H1 (cell line): ENCODE results near the gene GPRASP2. TPM values are rescaled to one million over a fixed set of nuclear protein-coding genes. Genes with fewer than 3 reads are reported as not detected.

Experiments used
- CTCF ChIA-PET: fragments of 300-600 bp; sonication (Branson Sonifier 250); formaldehyde crosslinking; loops from one replicate; lab custom pipeline; 2021; ENCODE audit not compliant: partially characterized antibody; lab: Charles Lee
- POLR2A ChIA-PET: fragments of 300-600 bp; sonication (Branson Sonifier 250); formaldehyde crosslinking; loops from one replicate; lab custom pipeline; 2021; ENCODE audit warnings: inconsistent platforms; ENCODE audit not compliant: partially characterized antibody; lab: Charles Lee
- DNase-seq, 2 experiments: peaks; one replicate each; pipeline versions ENCODE4 v3.0.0 to v3.0.0-alpha.2; 2010 to 2022; ENCODE audit warnings: low spot score in 2 of 2, low read depth in 1 of 2, mixed read lengths in 1 of 2
- FAIRE-seq: peaks from 2 replicates; lab custom pipeline; 2011; peaks lifted over from hg19 to GRCh38; lab: Jason Lieb, UNC
- H2AFZ ChIP-seq: 2 replicates; pipeline ENCODE4 v1.8.1; 2012; ENCODE audit warnings: low read length, inconsistent platforms
- H2AK5ac ChIP-seq: 2 replicates; pipeline ENCODE4 v1.6.1; 2013; ENCODE audit warnings: low read depth, low read length
- H2BK120ac ChIP-seq: replicated peaks from 2 replicates; pipeline ENCODE3; 2013; ENCODE audit warnings: low read depth, low read length, inconsistent platforms
- H2BK12ac ChIP-seq: 2 replicates; pipeline ENCODE4 v1.6.1; 2013; ENCODE audit warnings: low read depth, low read length
- H2BK15ac ChIP-seq: 2 replicates; pipeline ENCODE4 v1.6.1; 2013; ENCODE audit warnings: low read length
- H2BK20ac ChIP-seq: 2 replicates; pipeline ENCODE4 v1.6.1; 2013; ENCODE audit warnings: low read length
- H2BK5ac ChIP-seq: 2 replicates; pipeline ENCODE4 v1.6.1; 2013; ENCODE audit warnings: low read depth, low read length
- H3K14ac ChIP-seq: 2 replicates; pipeline ENCODE4 v1.6.1; 2013; ENCODE audit warnings: inconsistent platforms; ENCODE audit not compliant: insufficient read length
- H3K18ac ChIP-seq: 2 replicates; pipeline ENCODE4 v1.6.1; 2013; ENCODE audit warnings: low read length; ENCODE audit errors: extremely low read depth
- H3K23ac ChIP-seq: 2 replicates; pipeline ENCODE4 v1.6.1; 2013; ENCODE audit warnings: inconsistent platforms; ENCODE audit not compliant: insufficient read length
- H3K23me2 ChIP-seq: 2 replicates; pipeline ENCODE4 v1.6.1; 2013; ENCODE audit warnings: low read depth, low read length
- H3K27ac ChIP-seq: 2 replicates; pipeline ENCODE4 v1.6.1; 2011; ENCODE audit warnings: low read depth, low read length, inconsistent platforms
- H3K27me3 ChIP-seq, 4 experiments: replicated peaks in 1 of 4; 1 replicate in 1 of 4; 2 replicates in 3 of 4; pipeline versions ENCODE4 v1.6.1 to v1.8.1; 2011 to 2013; ENCODE audit warnings: low read length in 3 of 4, mild to moderate bottlenecking in 3 of 4, inconsistent platforms in 2 of 4, mixed read lengths in 2 of 4, moderate library complexity in 1 of 4; ENCODE audit not compliant: control insufficient read depth in 3 of 4, insufficient read depth in 3 of 4; ENCODE audit errors: extremely low read depth in 1 of 4
- H3K36me3 ChIP-seq, 4 experiments: 2 replicates each; pipeline versions ENCODE4 v1.6.1 to v1.8.1; 2011 to 2013; ENCODE audit warnings: mild to moderate bottlenecking in 4 of 4, low read length in 3 of 4, moderate library complexity in 2 of 4, control low read depth in 1 of 4, inconsistent platforms in 1 of 4; ENCODE audit not compliant: insufficient read depth in 4 of 4, control insufficient read depth in 2 of 4
- H3K4ac ChIP-seq: replicated peaks from 2 replicates; pipeline ENCODE3; 2013; ENCODE audit warnings: low read length, low read depth, mixed read lengths, inconsistent platforms; ENCODE audit not compliant: insufficient read length
- H3K4me1 ChIP-seq, 4 experiments: replicated peaks in 1 of 4; 1 replicate in 1 of 4; 2 replicates in 3 of 4; pipeline versions ENCODE4 v1.6.1 to v1.8.1; 2011 to 2013; ENCODE audit warnings: low read length in 3 of 4, inconsistent platforms in 2 of 4, mixed read lengths in 1 of 4; ENCODE audit not compliant: insufficient read depth in 4 of 4, control insufficient read depth in 3 of 4
- H3K4me2 ChIP-seq, 2 experiments: 2 replicates each; pipeline versions ENCODE4 v1.6.1 to v1.8.1; 2011 to 2013; ENCODE audit warnings: low read depth in 2 of 2, low read length in 2 of 2, control low read depth in 1 of 2, inconsistent platforms in 1 of 2, mild to moderate bottlenecking in 1 of 2; ENCODE audit not compliant: insufficient read depth in 1 of 2
- H3K4me3 ChIP-seq, 4 experiments: fragments of 200-600, 300-600 bp in 1 of 4; sonication (generic), shearing (Covaris generic), sonication (Bioruptor Twin) in 1 of 4; 2 replicates each; pipeline versions ENCODE4 v1.5.1 to v1.8.1; 2011 to 2016; ENCODE audit warnings: low read length in 4 of 4, low read depth in 3 of 4, control low read depth in 2 of 4, inconsistent platforms in 2 of 4, mild to moderate bottlenecking in 2 of 4, mixed read lengths in 1 of 4, moderate library complexity in 1 of 4; ENCODE audit not compliant: insufficient read depth in 2 of 4; ENCODE audit errors: extremely low read depth in 1 of 4
- H3K56ac ChIP-seq: replicated peaks from 2 replicates; pipeline ENCODE3; 2013; ENCODE audit warnings: low read depth, mild to moderate bottlenecking, mixed read lengths, low read length, inconsistent platforms; ENCODE audit not compliant: insufficient read length
- H3K79me1 ChIP-seq: 2 replicates; pipeline ENCODE4 v1.6.1; 2013; ENCODE audit warnings: low read depth, low read length, control low read depth
- H3K79me2 ChIP-seq, 2 experiments: 2 replicates each; pipeline versions ENCODE4 v1.6.1 to v1.8.1; 2012 to 2013; ENCODE audit warnings: low read length in 2 of 2, mild to moderate bottlenecking in 2 of 2, inconsistent platforms in 1 of 2; ENCODE audit not compliant: insufficient read depth in 2 of 2, control insufficient read depth in 1 of 2
- H3K9ac ChIP-seq, 4 experiments: replicated peaks in 1 of 4; 1 replicate in 1 of 4; 2 replicates in 3 of 4; pipeline versions ENCODE4 v1.6.1 to v1.8.1; 2011 to 2013; ENCODE audit warnings: low read depth in 3 of 4, low read length in 3 of 4, control low read depth in 2 of 4, mild to moderate bottlenecking in 2 of 4, moderate library complexity in 2 of 4, inconsistent platforms in 1 of 4; ENCODE audit errors: extremely low read depth in 1 of 4
- H3K9me3 ChIP-seq, 2 experiments: 2 replicates each; pipeline versions ENCODE4 v1.6.1 to v1.8.1; 2012 to 2013; ENCODE audit warnings: mild to moderate bottlenecking in 2 of 2, moderate library complexity in 2 of 2, control low read depth in 1 of 2, inconsistent platforms in 1 of 2, low read depth in 1 of 2, low read length in 1 of 2, mixed read lengths in 1 of 2; ENCODE audit not compliant: insufficient read depth in 2 of 2
- H4K20me1 ChIP-seq, 2 experiments: replicated peaks in 1 of 2; 2 replicates each; pipeline versions ENCODE3 to v1.8.1; 2011 to 2013; ENCODE audit warnings: inconsistent platforms in 2 of 2, low read length in 2 of 2, mild to moderate bottlenecking in 1 of 2; ENCODE audit not compliant: insufficient read depth in 2 of 2, control insufficient read depth in 1 of 2
- H4K5ac ChIP-seq: 2 replicates; pipeline ENCODE4 v1.6.1; 2013; ENCODE audit warnings: low read length, low read depth, mixed read lengths, inconsistent platforms; ENCODE audit not compliant: insufficient read length
- H4K8ac ChIP-seq: 2 replicates; pipeline ENCODE4 v1.8.0; 2013; ENCODE audit warnings: mild to moderate bottlenecking, moderate library complexity, low read length, inconsistent platforms; ENCODE audit not compliant: insufficient read depth; ENCODE audit errors: extremely low read depth
- H4K91ac ChIP-seq: replicated peaks from 2 replicates; pipeline ENCODE3; 2013; ENCODE audit warnings: low read length, mixed read lengths, inconsistent platforms; ENCODE audit not compliant: insufficient read length
- WGBS, 2 experiments: shearing (Covaris generic) in 1 of 2; methylation state at CpG; one replicate each; pipeline versions ENCODE4 v1.1.6 to v1.1.7; 2013 to 2015; ENCODE audit warnings: low lambda C conversion rate in 2 of 2, mixed read lengths in 2 of 2, inconsistent platforms in 1 of 2, low coverage in 1 of 2, missing lambda C conversion rate in 1 of 2; ENCODE audit not compliant: insufficient replicate concordance in 2 of 2, insufficient coverage in 1 of 2, insufficient read length in 1 of 2; ENCODE audit errors: extremely low coverage in 1 of 2, missing lambda C conversion rate in 1 of 2; 5-methylcytosine and 5-hydroxymethylcytosine counted together
- polyA plus RNA-seq, 7 experiments: library from polyadenylated mRNA; depleted of rRNA in 3 of 7; stranded (reverse) in 5 of 7; unstranded in 2 of 7; fragments of >200 nt in 5 of 7; fragments of 200-250 nt in 2 of 7; gene quantifications; 1 replicate in 5 of 7; 2 replicates in 1 of 7; 4 replicates in 1 of 7; pipeline versions ENCODE4 v1.2.1 to v1.2.3, GENCODE V29; 2011 to 2013; ENCODE audit warnings: missing spikeins in 2 of 7, mixed read lengths in 2 of 7
- total RNA-seq: library from RNA; stranded (reverse); fragmentation: NEBNext Ultra II Directional; extraction: Animal tissue kit (Norgen Biotek cat#: 25700); gene quantifications from 2 replicates; pipeline ENCODE4 v1.2.1, GENCODE V29; 2021

Gene GPRASP2
- total and polyA plus RNA-seq, 2 of the 8 experiments (the other 6 are each of a cell fraction or from before 2014, with no cell fraction given): 8.0 to 15.7 TPM

GRCh38 chrX:102723456-102723855 lies 11.2 kb downstream of the GPRASP2 start:
- no peaks in the 10 kb centered on the region for H3K79me1 ChIP-seq
- H2AFZ ChIP-seq: no peak overlapping the region
- no peak for DNase-seq
- H2BK15ac ChIP-seq: no peak overlapping the region
- CTCF ChIA-PET: interaction anchor here (0.7 kb wide), 1 partner anchor 112 kb away, joined by 3 read pairs; no protein-coding TSS in a partner anchor
- H3K36me3 ChIP-seq: no peaks in the 10 kb centered on the region
- H3K14ac ChIP-seq: no peak overlapping the region
- H2BK5ac ChIP-seq: no peak overlapping the region
- no peak for FAIRE-seq
- H4K91ac ChIP-seq: no peak overlapping the region
- H4K20me1 ChIP-seq: no peaks in the 10 kb centered on the region
- no peak overlapping the region for H4K8ac ChIP-seq
- H3K18ac ChIP-seq: no peak overlapping the region
- H2BK20ac ChIP-seq: no peak overlapping the region
- H2AK5ac ChIP-seq: no peak overlapping the region
- no peaks in the 10 kb centered on the region for H3K9me3 ChIP-seq
- H3K4me2 ChIP-seq: no peak overlapping the region; a peak in 1 of 4 replicates
- POLR2A ChIA-PET: interaction anchor here (1.2 kb wide), 1 partner anchor 24 kb away, joined by 3 read pairs; no protein-coding TSS in a partner anchor
- no peak overlapping the region for H3K4ac ChIP-seq
- no peak overlapping the region for H3K23ac ChIP-seq
- H3K23me2 ChIP-seq: peaks cover 4% of the 10 kb centered on the region; the same call in 1 of the 2 replicates
- H3K9ac ChIP-seq: no peak overlapping the region
- H2BK12ac ChIP-seq: no peak overlapping the region
- no peak overlapping the region for H3K4me3 ChIP-seq
- no peaks in the 10 kb centered on the region for H3K79me2 ChIP-seq
- no peak overlapping the region for H2BK120ac ChIP-seq
- 82% methylated on average over 1 of the region's 1 CpG; no CpG with 5 or more reads in 1 of the 2 experiments for WGBS, 2 experiments
- H4K5ac ChIP-seq: no peak overlapping the region
- H3K27me3 ChIP-seq: no peaks in the 10 kb centered on the region
- no peak overlapping the region for H3K27ac ChIP-seq
- H3K56ac ChIP-seq: no peak overlapping the region
- peaks cover 0 to 5% (median under 1%) of the 10 kb centered on the region in 4 experiments; a peak in 1 of 7 replicates for H3K4me1 ChIP-seq
